H9 (cell line): ENCODE data around the gene TRIM38. TPM values are rescaled to one million over a fixed set of nuclear protein-coding genes. Genes with fewer than 3 reads are reported as not detected.

ENCODE experiments used
- DNase-seq: peaks from one replicate; pipeline ENCODE4 v3.0.0-alpha.2; 2017
- H2AFZ ChIP-seq: one replicate; pipeline ENCODE4 v1.6.1; 2013; ENCODE audit warnings: mild to moderate bottlenecking, low read length, control low read depth, moderate library complexity
- H2AK5ac ChIP-seq: 2 replicates; pipeline ENCODE4 v1.6.1; 2013; ENCODE audit warnings: low read length, control low read depth, mixed read lengths; ENCODE audit not compliant: insufficient read length
- H2BK120ac ChIP-seq: one replicate; pipeline ENCODE4 v1.6.1; 2013; ENCODE audit warnings: low read depth, mild to moderate bottlenecking, low read length, control low read depth, inconsistent platforms; ENCODE audit not compliant: poor library complexity, severe bottlenecking
- H2BK12ac ChIP-seq: 2 replicates; pipeline ENCODE4 v1.6.1; 2013; ENCODE audit warnings: low read length, control low read depth, mixed read lengths, low read depth; ENCODE audit not compliant: insufficient read length
- H2BK15ac ChIP-seq: 2 replicates; pipeline ENCODE4 v1.6.1; 2013; ENCODE audit warnings: low read depth, low read length, control low read depth
- H2BK20ac ChIP-seq: one replicate; pipeline ENCODE4 v1.6.1; 2013; ENCODE audit warnings: low read depth, mild to moderate bottlenecking, low read length, control low read depth, inconsistent platforms; ENCODE audit not compliant: poor library complexity, severe bottlenecking
- H2BK5ac ChIP-seq: 2 replicates; pipeline ENCODE4 v1.6.1; 2013; ENCODE audit warnings: low read length, control low read depth, mixed read lengths; ENCODE audit not compliant: insufficient read length
- H3K14ac ChIP-seq: 2 replicates; pipeline ENCODE4 v1.6.1; 2013; ENCODE audit warnings: low read length, control low read depth; ENCODE audit not compliant: insufficient read depth
- H3K18ac ChIP-seq: 2 replicates; pipeline ENCODE4 v1.6.1; 2013; ENCODE audit warnings: low read depth, mild to moderate bottlenecking, mixed read lengths, low read length, control low read depth; ENCODE audit not compliant: insufficient read length
- H3K23ac ChIP-seq: 2 replicates; pipeline ENCODE4 v1.6.1; 2013; ENCODE audit warnings: low read length, control low read depth, mixed read lengths, low read depth; ENCODE audit not compliant: insufficient read length
- H3K23me2 ChIP-seq: 2 replicates; pipeline ENCODE4 v1.6.1; 2013; ENCODE audit warnings: low read depth, mild to moderate bottlenecking, mixed read lengths, low read length, control low read depth; ENCODE audit not compliant: insufficient read length, poor library complexity, severe bottlenecking
- H3K27ac ChIP-seq: 2 replicates; pipeline ENCODE4 v1.5.1; 2013; ENCODE audit warnings: low read length, control low read depth, mixed read lengths, low read depth; ENCODE audit not compliant: insufficient read length
- H3K27me3 ChIP-seq: 2 replicates; pipeline ENCODE4 v1.6.1; 2013; ENCODE audit warnings: low read length, control low read depth, inconsistent platforms; ENCODE audit not compliant: insufficient read depth
- H3K4ac ChIP-seq: 2 replicates; pipeline ENCODE4 v1.6.1; 2013; ENCODE audit warnings: low read depth, mild to moderate bottlenecking, control low read depth, inconsistent platforms, low read length, moderate library complexity
- H3K4me1 ChIP-seq: 2 replicates; pipeline ENCODE4 v1.6.1; 2013; ENCODE audit warnings: low read length, control low read depth, inconsistent platforms; ENCODE audit not compliant: insufficient read depth
- H3K4me2 ChIP-seq: 2 replicates; pipeline ENCODE4 v1.6.1; 2013; ENCODE audit warnings: low read length, control low read depth, mixed read lengths; ENCODE audit not compliant: insufficient read length, insufficient read depth
- H3K56ac ChIP-seq: 2 replicates; pipeline ENCODE4 v1.6.1; 2013; ENCODE audit warnings: low read depth, mild to moderate bottlenecking, mixed read lengths, low read length, control low read depth; ENCODE audit not compliant: insufficient read length
- H3K79me1 ChIP-seq: 2 replicates; pipeline ENCODE4 v1.6.1; 2013; ENCODE audit warnings: low read depth, mild to moderate bottlenecking, moderate library complexity, low read length, control low read depth, inconsistent platforms; ENCODE audit not compliant: insufficient read depth, poor library complexity, severe bottlenecking
- H3K79me2 ChIP-seq: 2 replicates; pipeline ENCODE4 v1.6.1; 2013; ENCODE audit warnings: low read length, control low read depth, inconsistent platforms; ENCODE audit not compliant: insufficient read depth
- H3K9ac ChIP-seq: 2 replicates; pipeline ENCODE4 v1.6.1; 2013; ENCODE audit warnings: low read length, control low read depth, mixed read lengths; ENCODE audit not compliant: insufficient read length; ENCODE audit errors: extremely low read depth
- H3K9me3 ChIP-seq: one replicate; pipeline ENCODE4 v1.6.1; 2013; ENCODE audit warnings: low read depth, low read length, inconsistent platforms; ENCODE audit not compliant: control insufficient read depth
- H3T11ph ChIP-seq: one replicate; pipeline ENCODE4 v1.6.1; 2013; ENCODE audit warnings: mild to moderate bottlenecking, low read length, control low read depth, inconsistent platforms
- H4K20me1 ChIP-seq: one replicate; pipeline ENCODE4 v1.6.1; 2013; ENCODE audit not compliant: control insufficient read depth, insufficient read length, insufficient read depth
- H4K5ac ChIP-seq: 2 replicates; pipeline ENCODE4 v1.6.1; 2013; ENCODE audit warnings: low read depth, mild to moderate bottlenecking, mixed read lengths, low read length, control low read depth; ENCODE audit not compliant: insufficient read length
- H4K8ac ChIP-seq: replicated peaks from 2 replicates; pipeline ENCODE4 v1.6.1; 2013; ENCODE audit warnings: low read length, control low read depth, mixed read lengths, low read depth; ENCODE audit not compliant: insufficient read length
- H4K91ac ChIP-seq: 2 replicates; pipeline ENCODE4 v1.6.1; 2013; ENCODE audit warnings: low read depth, mild to moderate bottlenecking, moderate library complexity, mixed read lengths, low read length, control low read depth; ENCODE audit not compliant: insufficient read length
- H3K27ac Mint-ChIP-seq, 3 experiments: 2 replicates in 2 of 3; 3 replicates in 1 of 3; pipeline ENCODE4 v1.8.0; 2020 to 2021; ENCODE audit warnings: mixed read lengths in 3 of 3, mild to moderate bottlenecking in 1 of 3, moderate library complexity in 1 of 3
- H3K27me3 Mint-ChIP-seq: 2 replicates; pipeline ENCODE4 v1.8.0; 2021; ENCODE audit warnings: low read depth, mild to moderate bottlenecking, moderate library complexity, mixed read lengths
- H3K36me3 Mint-ChIP-seq, 3 experiments: 2 replicates in 2 of 3; 3 replicates in 1 of 3; pipeline ENCODE4 v1.8.0; 2020 to 2021; ENCODE audit warnings: low read depth in 3 of 3, mixed read lengths in 3 of 3; ENCODE audit not compliant: insufficient read depth in 1 of 3
- H3K4me1 Mint-ChIP-seq, 2 experiments: 2 replicates each; pipeline ENCODE4 v1.8.0; 2020; ENCODE audit warnings: mixed read lengths in 2 of 2
- H3K4me3 Mint-ChIP-seq, 2 experiments: 2 replicates in 1 of 2; 3 replicates in 1 of 2; pipeline ENCODE4 v1.8.0; 2020 to 2021; ENCODE audit warnings: mild to moderate bottlenecking in 2 of 2, mixed read lengths in 2 of 2, moderate library complexity in 1 of 2
- H3K9me3 Mint-ChIP-seq, 2 experiments: 2 replicates in 1 of 2; 3 replicates in 1 of 2; pipeline ENCODE4 v1.8.0; 2020; ENCODE audit warnings: mild to moderate bottlenecking in 2 of 2, mixed read lengths in 2 of 2, moderate library complexity in 1 of 2
- WGBS: extraction: QIAGEN DNeasy Blood & Tissue Kit; methylation state at CpG from one replicate; pipeline ENCODE4 v1.1.7; 2013; ENCODE audit warnings: missing lambda C conversion rate, low lambda C conversion rate, mixed read lengths; ENCODE audit not compliant: insufficient read length; ENCODE audit errors: extremely low coverage; 5-methylcytosine and 5-hydroxymethylcytosine counted together
- total RNA-seq: library from RNA; stranded (reverse); gene quantifications from 2 replicates; pipeline ENCODE4 v1.2.1, GENCODE V29; 2021
- TF ChIP-seq, protein P1 (sequence below): fragments of 200-600 bp; sonication (generic); conservative IDR thresholded peaks from 3 replicates; pipeline ENCODE4 v1.8.0; 2021; ENCODE audit warnings: antibody characterized with exemption, mild to moderate bottlenecking

TRIM38 gene
- total RNA-seq, 1 experiment from 2014 or later: 0.61 TPM

DNA sequence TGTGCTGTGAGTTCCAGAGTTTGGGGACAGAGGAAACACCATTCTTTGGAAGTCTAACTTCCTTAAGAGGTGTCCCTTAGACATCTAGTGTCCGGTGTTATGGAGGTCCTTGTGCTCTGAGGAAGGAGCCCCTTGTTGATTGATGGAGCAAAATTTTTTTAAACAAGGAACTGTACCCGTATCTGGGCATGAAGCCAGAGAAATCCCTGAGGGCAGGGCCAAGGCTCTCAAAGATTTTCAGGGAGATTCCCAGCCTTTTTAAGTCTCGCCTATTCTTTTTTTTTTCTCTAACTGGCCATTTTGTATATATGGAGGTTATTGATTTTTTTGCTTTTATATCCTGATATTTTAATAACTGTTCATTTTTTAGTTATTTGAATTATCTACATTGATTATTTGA, 45.9 kb downstream of the TRIM38 start:
- Histone ChIP-seq H2BK12ac (no peak overlapping the region), H2BK20ac (no peak overlapping the region), H3T11ph (no peak overlapping the region), H3K79me1 (no peaks in the 10 kb centered on the region), H4K91ac (no peak overlapping the region), H2AK5ac (no peak overlapping the region), H3K23me2 (no peaks in the 10 kb centered on the region), H3K9ac (no peak overlapping the region), H3K56ac (no peak overlapping the region), H3K27me3 (no peaks in the 10 kb centered on the region), H3K4me2 (no peak overlapping the region), H4K5ac (no peak overlapping the region), H3K23ac (no peak overlapping the region), H3K79me2 (no peaks in the 10 kb centered on the region), H2AFZ (no peak overlapping the region), H3K14ac (no peak overlapping the region), H2BK120ac (no peak overlapping the region), H4K20me1 (no peaks in the 10 kb centered on the region), H3K18ac (no peak overlapping the region), H3K4ac (no peak overlapping the region), H3K9me3 (no peaks in the 10 kb centered on the region), H2BK5ac (no peak overlapping the region), H3K27ac (no peak overlapping the region), H3K4me1 (no peaks in the 10 kb centered on the region; the same call in 1 of the 2 replicates), H4K8ac (no peak overlapping the region), H2BK15ac (no peak overlapping the region)
- H3K27ac Mint-ChIP-seq: no peak overlapping the region
- no peaks in the 10 kb centered on the region for H3K27me3 Mint-ChIP-seq
- WGBS: no CpG with 5 or more reads among the region's 3 CpGs
- peaks cover 22 to 25% of the 10 kb centered on the region in 2 experiments for H3K4me1 Mint-ChIP-seq
- DNase-seq: no peak
- TF ChIP-seq, protein P1, sequence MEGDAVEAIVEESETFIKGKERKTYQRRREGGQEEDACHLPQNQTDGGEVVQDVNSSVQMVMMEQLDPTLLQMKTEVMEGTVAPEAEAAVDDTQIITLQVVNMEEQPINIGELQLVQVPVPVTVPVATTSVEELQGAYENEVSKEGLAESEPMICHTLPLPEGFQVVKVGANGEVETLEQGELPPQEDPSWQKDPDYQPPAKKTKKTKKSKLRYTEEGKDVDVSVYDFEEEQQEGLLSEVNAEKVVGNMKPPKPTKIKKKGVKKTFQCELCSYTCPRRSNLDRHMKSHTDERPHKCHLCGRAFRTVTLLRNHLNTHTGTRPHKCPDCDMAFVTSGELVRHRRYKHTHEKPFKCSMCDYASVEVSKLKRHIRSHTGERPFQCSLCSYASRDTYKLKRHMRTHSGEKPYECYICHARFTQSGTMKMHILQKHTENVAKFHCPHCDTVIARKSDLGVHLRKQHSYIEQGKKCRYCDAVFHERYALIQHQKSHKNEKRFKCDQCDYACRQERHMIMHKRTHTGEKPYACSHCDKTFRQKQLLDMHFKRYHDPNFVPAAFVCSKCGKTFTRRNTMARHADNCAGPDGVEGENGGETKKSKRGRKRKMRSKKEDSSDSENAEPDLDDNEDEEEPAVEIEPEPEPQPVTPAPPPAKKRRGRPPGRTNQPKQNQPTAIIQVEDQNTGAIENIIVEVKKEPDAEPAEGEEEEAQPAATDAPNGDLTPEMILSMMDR: no peak
- no peaks in the 10 kb centered on the region for H3K9me3 Mint-ChIP-seq
- H3K4me3 Mint-ChIP-seq: no peak overlapping the region
- H3K36me3 Mint-ChIP-seq: no peaks in the 10 kb centered on the region; a peak in 1 of 7 replicates
